GM12878 (cell line): ENCODE data around the gene HEPACAM. TPM values are rescaled to one million over a fixed set of nuclear protein-coding genes. Genes with fewer than 3 reads are reported as not detected.

Experiments
- BRCA1 ChIP-seq: IDR thresholded peaks from 2 replicates; pipeline ENCODE4 v1.6.1; 2011; ENCODE audit warnings: low read depth, low read length, improper control_type of control experiment
- CEBPZ ChIP-seq: fragments of 150-350 bp; IDR thresholded peaks from 2 replicates; pipeline ENCODE4 v1.6.1; 2016; ENCODE audit warnings: low read depth, low read length
- CHD1 ChIP-seq: IDR thresholded peaks from 2 replicates; pipeline ENCODE4 v1.6.1; 2012; ENCODE audit warnings: low read depth, low read length, improper control_type of control experiment
- DPF2 ChIP-seq: fragments of 450-650 bp; IDR thresholded peaks from 2 replicates; pipeline ENCODE4 v1.6.1; 2017; ENCODE audit warnings: mild to moderate bottlenecking
- IKZF1 ChIP-seq: fragments of 450-650 bp; conservative IDR thresholded peaks from 2 replicates; pipeline ENCODE4 v1.6.1; 2017; ENCODE audit warnings: antibody characterized with exemption, mild to moderate bottlenecking
- KDM1A ChIP-seq: fragments of 200-600 bp; sonication (generic); IDR thresholded peaks from 2 replicates; pipeline ENCODE4 v1.6.1; 2016; ENCODE audit warnings: borderline replicate concordance
- LARP7 ChIP-seq: fragments of 450-650 bp; IDR thresholded peaks from 2 replicates; pipeline ENCODE4 v1.6.1; 2017; ENCODE audit warnings: mild to moderate bottlenecking
- POLR2A ChIP-seq: IDR thresholded peaks from 2 replicates; pipeline ENCODE4 v1.6.1; 2011; ENCODE audit warnings: low read depth, mild to moderate bottlenecking, low read length
- POLR2AphosphoS2 ChIP-seq: IDR thresholded peaks from 2 replicates; pipeline ENCODE4 v1.6.1; 2011; ENCODE audit warnings: low read depth, mild to moderate bottlenecking, low read length, improper control_type of control experiment, moderate library complexity
- RB1 ChIP-seq: fragments of 450-650 bp; formaldehyde crosslinking; IDR thresholded peaks from 2 replicates; pipeline ENCODE4 v1.6.1; 2017; ENCODE audit warnings: mild to moderate bottlenecking, borderline replicate concordance
- REST ChIP-seq: IDR thresholded peaks from 2 replicates; pipeline ENCODE4 v1.6.1; 2012; ENCODE audit warnings: mild to moderate bottlenecking, low read depth, low read length
- SPI1 ChIP-seq: IDR thresholded peaks from 2 replicates; pipeline ENCODE4 v1.6.1; 2011; ENCODE audit warnings: low read depth, mild to moderate bottlenecking, low read length, moderate library complexity, borderline replicate concordance; ENCODE audit not compliant: insufficient read depth
- ZBTB4 ChIP-seq: fragments of 450-650 bp; formaldehyde crosslinking; IDR thresholded peaks from 2 replicates; pipeline ENCODE4 v1.4.0; 2022; ENCODE audit warnings: mild to moderate bottlenecking, moderate library complexity
- ZNF687 ChIP-seq: fragments of 450-650 bp; IDR thresholded peaks from 2 replicates; pipeline ENCODE4 v1.6.1; 2017; ENCODE audit warnings: mild to moderate bottlenecking, moderate library complexity
- polyA plus RNA-seq, 11 experiments: library from polyadenylated mRNA; depleted of rRNA in 4 of 11; unstranded in 6 of 11; stranded (reverse) in 5 of 11; fragments of >200 nt; fragmentation: Nextera tagmentation in 4 of 11; fragmentation: Illumina TruSeq in 1 of 11; extraction: Ambion mirVana in 4 of 11; extraction: Trizol in 1 of 11; gene quantifications; 1 replicate in 1 of 11; 2 replicates in 10 of 11; pipeline versions ENCODE4 v1.2.1 to v1.2.3, GENCODE V29; 2011 to 2016; ENCODE audit warnings: inconsistent platforms in 2 of 11, missing spikeins in 2 of 11, low read depth in 1 of 11
- total RNA-seq, 4 experiments: library from RNA; depleted of rRNA in 3 of 4; stranded (reverse); fragments of >200 nt in 3 of 4; fragmentation: Illumina TruSeq in 1 of 4; extraction: Trizol in 1 of 4; gene quantifications; 2 replicates each; pipeline versions ENCODE4 v1.2.1 to v1.2.3, GENCODE V29; 2013 to 2021

The HEPACAM gene
- total and polyA plus RNA-seq, 10 of the 15 experiments (the other 5 are each of a cell fraction or from before 2014, with no cell fraction given), result 0.03 TPM; not detected in 9

- TF ChIP-seq CEBPZ (no peak), LARP7 (peak; percentile 43; the same call in 1 of the 2 replicates), BRCA1 (no peak), POLR2AphosphoS2 (peak; percentile 96), POLR2A (peak; percentile 99), IKZF1 (peak; percentile 75), SPI1 (peak; percentile 43; the same call in 1 of the 2 replicates), KDM1A (no peak), CHD1 (no peak), ZNF687 (peak; percentile 57; the same call in 1 of the 2 replicates), DPF2 (0 out of 2 replicates have a peak, but pooled peaks have one; percentile 72), RB1 (peak; percentile 70; the same call in 1 of the 2 replicates), REST (0 out of 2 replicates have a peak, but pooled peaks have one; percentile 26), ZBTB4 (CRISPR knock-in tag) (0 out of 2 replicates have a peak, but pooled peaks have one; percentile 21)
Observed at GRCh38 chr11:124953753-124954589, 18.1 kb upstream of the HEPACAM start, which contains the start of gene CCDC15 (continued).
